Activated naive CD8-positive, alpha-beta T cell (primary cell): Measurements from ENCODE around the gene RDH14.

ENCODE experiments used
- H3K27ac Mint-ChIP-seq: one replicate; pipeline ENCODE4 v1.8.0; 2021; ENCODE audit warnings: mixed read lengths
- H3K27me3 Mint-ChIP-seq: one replicate; pipeline ENCODE4 v1.8.0; 2021; ENCODE audit warnings: mixed read lengths
- H3K36me3 Mint-ChIP-seq: one replicate; pipeline ENCODE4 v1.8.0; 2021; ENCODE audit warnings: mixed read lengths
- H3K4me1 Mint-ChIP-seq: one replicate; pipeline ENCODE4 v1.8.0; 2021; ENCODE audit warnings: low read depth, mixed read lengths
- H3K4me3 Mint-ChIP-seq: one replicate; pipeline ENCODE4 v1.8.0; 2021; ENCODE audit warnings: mild to moderate bottlenecking, mixed read lengths
- H3K9me3 Mint-ChIP-seq: one replicate; pipeline ENCODE4 v1.8.0; 2021; ENCODE audit warnings: low read depth, mixed read lengths

The RDH14 gene

DNA sequence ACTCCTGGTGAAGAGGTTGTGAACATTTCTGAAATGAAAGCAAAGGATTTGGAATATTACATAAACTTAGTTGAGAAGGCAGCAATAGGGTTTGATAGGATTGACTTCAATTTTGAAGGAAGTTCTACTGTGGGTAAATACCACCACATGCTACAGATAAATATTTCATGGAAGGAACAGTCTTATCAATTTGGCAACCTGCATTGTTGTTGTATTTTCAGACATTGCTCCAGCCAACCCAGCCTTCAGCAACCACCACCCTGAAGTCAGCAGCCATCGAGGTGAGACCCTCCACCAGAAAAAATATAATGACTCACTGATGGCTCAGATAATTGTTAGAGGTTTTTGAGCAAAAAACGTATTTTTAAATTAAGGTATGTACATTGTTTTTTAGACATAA lies 10.0 kb downstream of the RDH14 start:
- H3K4me3 Mint-ChIP-seq = no peak overlapping the region
- peaks cover 24% of the 10 kb centered on the region for H3K36me3 Mint-ChIP-seq
- H3K27me3 Mint-ChIP-seq = no peaks in the 10 kb centered on the region
- H3K4me1 Mint-ChIP-seq = peaks cover 83% of the 10 kb centered on the region
- H3K9me3 Mint-ChIP-seq = no peaks in the 10 kb centered on the region
- H3K27ac Mint-ChIP-seq = no peak overlapping the region

DNA sequence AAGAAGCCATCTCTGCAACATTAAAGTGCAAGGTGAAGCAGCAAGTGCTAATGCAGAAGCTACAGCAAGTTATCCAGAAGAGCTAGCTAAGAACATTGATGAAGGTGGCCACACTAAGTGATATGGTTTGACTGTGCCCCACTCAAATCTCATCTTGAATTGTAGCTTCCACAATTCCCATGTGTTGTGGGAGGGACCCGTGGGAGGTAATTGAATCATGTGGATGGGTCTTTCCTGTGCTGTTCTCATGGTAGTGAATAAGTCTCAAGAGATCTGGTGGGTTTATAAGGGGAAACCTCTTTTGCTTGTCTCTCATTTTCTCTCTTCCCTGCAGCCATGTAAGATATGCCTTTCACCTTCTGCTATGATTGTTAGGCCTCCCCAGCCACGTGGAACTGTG lies 11.4 kb downstream of the RDH14 start:
- Mint-ChIP-seq H3K4me1 (peaks cover 82% of the 10 kb centered on the region), H3K27me3 (no peaks in the 10 kb centered on the region), H3K9me3 (no peaks in the 10 kb centered on the region), H3K36me3 (peaks cover 15% of the 10 kb centered on the region), H3K27ac (peak overlapping the region; percentile 5), H3K4me3 (no peak overlapping the region)

DNA sequence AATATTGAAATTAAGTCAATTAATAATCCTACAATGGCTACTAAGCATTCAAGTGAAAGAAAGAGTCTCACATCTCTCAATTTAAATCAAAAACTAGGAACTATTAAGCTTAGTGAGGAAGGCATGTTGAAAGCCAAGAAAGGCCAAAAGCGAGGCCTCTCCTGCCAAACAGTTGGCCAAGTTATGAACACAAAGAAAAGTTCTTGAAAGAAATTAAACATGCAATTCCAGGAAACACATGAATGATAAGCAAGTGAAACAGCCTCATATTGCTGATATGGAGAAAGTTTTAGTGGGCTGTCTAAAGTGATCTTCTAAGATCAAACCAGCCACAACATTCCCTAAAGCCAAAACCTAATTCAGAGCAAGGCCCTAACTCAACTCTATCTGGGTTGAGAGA lies 11.8 kb downstream of the RDH14 start:
- no peak overlapping the region for H3K4me3 Mint-ChIP-seq
- no peak overlapping the region for H3K27ac Mint-ChIP-seq
- no peaks in the 10 kb centered on the region for H3K9me3 Mint-ChIP-seq
- H3K4me1 Mint-ChIP-seq = peaks cover 79% of the 10 kb centered on the region
- no peaks in the 10 kb centered on the region for H3K27me3 Mint-ChIP-seq
- H3K36me3 Mint-ChIP-seq = peaks cover 13% of the 10 kb centered on the region

DNA sequence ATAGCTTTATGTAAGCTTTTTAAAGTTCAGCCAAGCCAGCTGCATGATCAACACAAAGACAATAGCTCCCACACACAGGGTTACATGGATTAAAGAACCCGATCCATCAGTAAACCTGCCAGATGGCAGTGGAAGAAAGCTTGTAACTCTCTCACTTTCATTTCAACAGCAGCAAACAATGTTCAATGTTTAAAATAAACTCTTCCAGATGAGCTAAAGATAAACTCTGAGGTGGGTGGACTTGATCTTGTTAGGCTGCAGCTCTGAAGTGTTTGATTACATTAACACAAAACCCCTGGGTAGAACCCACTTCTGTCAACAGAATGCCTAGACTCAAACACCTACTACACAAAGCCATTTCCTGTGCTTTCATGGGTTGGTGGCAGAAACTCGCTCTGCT lies 13.9 kb downstream of the RDH14 start:
- H3K4me1 Mint-ChIP-seq = peaks cover 59% of the 10 kb centered on the region
- peaks cover 6% of the 10 kb centered on the region for H3K36me3 Mint-ChIP-seq
- H3K9me3 Mint-ChIP-seq = no peaks in the 10 kb centered on the region
- H3K4me3 Mint-ChIP-seq = no peak overlapping the region
- H3K27me3 Mint-ChIP-seq = no peaks in the 10 kb centered on the region
- H3K27ac Mint-ChIP-seq = peak overlapping the region; percentile 25

DNA sequence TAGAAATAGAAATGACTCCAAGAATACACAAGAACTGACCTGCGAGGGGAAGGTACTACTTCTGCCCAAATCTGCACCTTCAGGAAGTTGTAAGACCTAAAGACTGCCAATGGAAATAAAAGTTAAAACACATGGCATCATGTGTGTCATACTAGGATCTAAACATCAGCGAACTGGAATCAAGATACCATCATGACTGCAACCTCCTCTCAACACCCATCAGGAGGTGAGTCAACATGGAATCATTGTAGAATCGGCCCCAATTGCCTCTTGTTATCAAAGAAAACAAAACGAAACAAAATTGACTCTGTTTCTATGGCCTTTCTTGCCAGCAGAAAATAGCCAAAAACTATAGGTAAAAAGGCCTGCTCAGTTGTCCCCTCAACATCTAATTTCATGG lies 15.1 kb downstream of the RDH14 start:
- Mint-ChIP-seq H3K36me3 (peaks cover 11% of the 10 kb centered on the region), H3K4me1 (peaks cover 49% of the 10 kb centered on the region), H3K27ac (no peak overlapping the region), H3K4me3 (no peak overlapping the region), H3K9me3 (no peaks in the 10 kb centered on the region), H3K27me3 (no peaks in the 10 kb centered on the region)

DNA sequence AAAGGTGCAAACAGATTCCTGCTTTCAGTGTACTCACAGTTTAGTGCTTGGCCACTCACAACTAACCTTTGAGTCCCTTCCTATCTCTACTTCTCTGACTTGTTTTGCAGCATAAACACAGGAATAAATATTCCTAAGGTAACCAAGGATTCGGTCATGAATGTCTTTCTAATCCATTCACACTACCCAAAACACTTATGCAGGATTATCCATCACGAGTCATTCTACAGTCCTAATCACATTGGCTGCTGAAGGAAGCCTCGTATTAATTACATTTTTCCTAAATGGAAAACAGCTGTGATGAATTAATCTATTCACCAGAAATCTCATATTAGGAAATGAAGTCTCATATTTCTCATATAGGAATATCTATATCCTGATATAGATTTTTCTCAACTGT lies 16.3 kb downstream of the RDH14 start:
- H3K4me1 Mint-ChIP-seq = peaks cover 39% of the 10 kb centered on the region
- peaks cover 9% of the 10 kb centered on the region for H3K36me3 Mint-ChIP-seq
- H3K9me3 Mint-ChIP-seq = no peaks in the 10 kb centered on the region
- H3K27me3 Mint-ChIP-seq = no peaks in the 10 kb centered on the region
- no peak overlapping the region for H3K27ac Mint-ChIP-seq
- no peak overlapping the region for H3K4me3 Mint-ChIP-seq

DNA sequence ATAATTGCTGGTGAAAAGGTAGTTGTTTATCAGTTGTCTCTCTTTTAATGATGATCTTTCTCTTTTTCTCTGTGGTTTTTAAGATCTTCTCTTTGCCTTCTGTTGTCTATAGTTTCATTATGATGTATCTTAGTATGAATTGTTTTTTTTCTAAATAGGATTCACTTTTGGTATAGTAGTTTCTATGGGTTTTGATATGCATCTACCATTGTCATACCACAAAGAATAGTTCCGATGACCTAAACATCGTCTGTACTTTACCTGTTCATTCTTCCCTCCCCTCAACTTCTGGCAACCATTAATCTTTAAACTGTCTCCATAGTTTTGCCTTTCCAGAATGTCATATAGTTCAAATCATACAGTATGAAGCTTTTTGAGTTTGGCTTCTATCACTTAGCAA lies 19.6 kb downstream of the RDH14 start:
- no peaks in the 10 kb centered on the region for H3K27me3 Mint-ChIP-seq
- peaks cover 11% of the 10 kb centered on the region for H3K4me1 Mint-ChIP-seq
- H3K9me3 Mint-ChIP-seq = no peaks in the 10 kb centered on the region
- no peak overlapping the region for H3K27ac Mint-ChIP-seq
- H3K4me3 Mint-ChIP-seq = no peak overlapping the region
- H3K36me3 Mint-ChIP-seq = peaks cover 11% of the 10 kb centered on the region

DNA sequence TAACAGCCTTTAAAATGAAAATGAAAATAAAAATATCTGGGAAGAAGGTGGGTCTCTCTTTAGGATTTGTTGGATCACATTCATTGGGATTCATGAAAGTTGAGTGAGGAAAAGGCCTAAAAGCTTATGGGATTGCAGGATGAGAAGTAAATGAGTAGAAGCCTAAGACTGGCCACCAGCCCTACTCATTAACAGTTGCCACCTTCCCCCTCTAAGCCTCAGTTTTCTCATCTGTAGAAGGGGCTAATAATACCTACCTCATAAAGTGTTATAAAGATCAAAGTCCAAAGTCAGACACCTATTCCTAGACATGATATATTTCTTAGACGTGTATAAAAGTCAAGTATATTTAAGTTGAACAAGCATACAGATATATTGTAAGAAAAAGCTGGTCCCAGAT lies 23.8 kb downstream of the RDH14 start:
- Mint-ChIP-seq H3K36me3 (peaks cover 9% of the 10 kb centered on the region), H3K4me3 (no peak overlapping the region), H3K27ac (no peak overlapping the region), H3K27me3 (peaks cover 3% of the 10 kb centered on the region), H3K9me3 (no peaks in the 10 kb centered on the region), H3K4me1 (no peaks in the 10 kb centered on the region)

DNA sequence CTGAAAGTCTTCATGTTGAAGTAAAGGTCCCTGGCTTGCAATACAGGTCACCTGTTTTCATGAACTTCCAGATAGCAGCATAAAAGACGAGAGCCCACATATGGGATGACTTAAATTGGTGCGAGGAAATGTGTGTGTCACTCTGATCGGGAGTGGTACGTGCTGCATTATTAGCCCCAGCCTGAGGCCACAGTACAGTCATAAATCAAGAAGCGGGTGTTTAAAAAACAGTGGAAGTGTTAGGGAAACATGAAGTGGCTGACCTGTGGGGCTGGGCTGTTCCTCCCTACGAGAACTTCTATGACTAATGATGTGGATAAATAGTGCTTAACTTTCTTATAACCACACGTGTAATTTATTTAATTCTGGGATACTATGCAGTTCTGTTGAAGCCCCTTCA lies 24.4 kb downstream of the RDH14 start:
- H3K27ac Mint-ChIP-seq = no peak overlapping the region
- H3K36me3 Mint-ChIP-seq = peaks cover 8% of the 10 kb centered on the region
- H3K4me1 Mint-ChIP-seq = no peaks in the 10 kb centered on the region
- H3K27me3 Mint-ChIP-seq = peaks cover 3% of the 10 kb centered on the region
- H3K4me3 Mint-ChIP-seq = no peak overlapping the region
- no peaks in the 10 kb centered on the region for H3K9me3 Mint-ChIP-seq

DNA sequence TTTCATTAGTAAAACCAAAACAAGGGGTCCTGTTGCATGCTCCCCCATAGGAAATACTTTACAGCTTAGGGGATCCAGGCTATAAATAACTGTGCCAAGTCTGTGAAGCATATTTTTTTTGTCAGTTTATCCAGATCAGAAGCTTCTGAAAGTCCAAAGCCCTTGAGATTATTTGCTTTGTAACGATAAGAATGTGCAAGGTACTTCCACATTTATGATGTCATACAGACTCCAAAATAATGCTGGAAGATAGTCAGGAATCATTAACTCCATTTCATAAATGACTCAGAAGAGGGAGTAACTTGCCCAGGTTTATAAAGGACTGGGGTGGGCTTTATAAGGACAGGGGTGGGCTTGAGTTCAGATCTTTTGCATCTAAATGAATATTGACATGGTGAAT lies 29.3 kb downstream of the RDH14 start:
- Mint-ChIP-seq H3K36me3 (no peaks in the 10 kb centered on the region), H3K27me3 (peaks cover 3% of the 10 kb centered on the region), H3K4me3 (no peak overlapping the region), H3K27ac (no peak overlapping the region), H3K9me3 (no peaks in the 10 kb centered on the region), H3K4me1 (no peaks in the 10 kb centered on the region)

DNA sequence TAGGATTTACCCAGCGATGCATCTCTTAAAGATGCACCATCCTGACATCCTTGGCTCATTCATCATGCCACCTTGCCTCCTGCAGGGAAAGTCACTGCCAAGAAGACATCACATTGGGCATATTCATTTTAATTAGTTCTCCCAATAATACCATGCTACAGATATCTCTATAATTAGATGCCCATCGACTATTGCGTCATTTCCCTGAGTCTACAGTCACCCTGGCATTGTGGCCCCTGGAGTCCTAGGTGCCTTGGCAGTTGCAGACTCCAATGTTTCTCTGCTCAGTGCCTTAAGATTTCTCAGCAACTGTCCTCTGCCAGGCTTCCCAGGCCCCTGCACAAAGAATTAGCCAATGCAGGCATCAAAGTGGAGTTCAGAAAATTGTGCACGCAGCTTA lies 32.6 kb downstream of the RDH14 start:
- Mint-ChIP-seq H3K4me3 (no peak overlapping the region), H3K36me3 (no peaks in the 10 kb centered on the region), H3K4me1 (no peaks in the 10 kb centered on the region), H3K9me3 (no peaks in the 10 kb centered on the region), H3K27me3 (no peaks in the 10 kb centered on the region), H3K27ac (no peak overlapping the region)

DNA sequence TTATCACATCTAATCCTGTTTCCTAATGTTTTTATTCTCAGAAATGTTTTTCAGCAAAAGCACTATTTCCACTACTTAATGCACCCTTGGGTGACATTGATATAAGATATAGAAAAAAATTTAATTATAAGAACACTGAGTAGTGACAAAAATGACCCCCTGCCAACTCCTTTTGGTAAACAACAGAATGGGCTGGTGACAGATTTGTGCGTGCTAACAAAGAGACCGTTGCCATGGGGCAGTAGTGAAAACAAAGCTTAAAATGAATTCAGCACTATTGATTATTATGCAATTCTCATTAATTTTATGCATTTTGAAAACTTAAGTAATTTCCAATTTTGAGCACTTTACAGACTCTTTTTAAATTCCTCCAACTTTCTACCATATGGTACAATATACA lies 33.1 kb downstream of the RDH14 start:
- Mint-ChIP-seq H3K36me3 (no peaks in the 10 kb centered on the region), H3K9me3 (no peaks in the 10 kb centered on the region), H3K27me3 (no peaks in the 10 kb centered on the region), H3K4me3 (no peak overlapping the region), H3K4me1 (no peaks in the 10 kb centered on the region), H3K27ac (no peak overlapping the region)

DNA sequence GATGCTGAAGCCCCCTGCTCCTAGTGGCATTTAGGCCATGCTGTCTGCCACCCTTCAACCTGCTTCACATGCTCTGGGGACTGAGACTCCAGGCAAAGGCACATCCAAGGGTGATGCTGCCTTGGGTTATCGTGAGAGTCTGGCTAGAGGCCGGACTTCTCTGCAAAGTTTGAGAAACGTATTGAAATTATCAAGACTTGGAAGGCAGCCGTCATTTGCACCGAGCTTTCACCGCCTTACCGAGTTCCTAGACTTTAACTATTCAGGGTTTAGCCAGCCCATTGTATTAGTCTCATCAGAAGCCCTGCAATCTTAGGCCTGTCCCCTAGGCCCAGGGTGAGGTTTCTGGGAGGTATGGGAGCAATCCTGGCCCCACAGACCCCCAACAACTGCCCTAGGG lies 34.0 kb downstream of the RDH14 start:
- Mint-ChIP-seq H3K27ac (no peak overlapping the region), H3K4me3 (no peak overlapping the region), H3K27me3 (no peaks in the 10 kb centered on the region), H3K4me1 (no peaks in the 10 kb centered on the region), H3K9me3 (no peaks in the 10 kb centered on the region), H3K36me3 (no peaks in the 10 kb centered on the region)

DNA sequence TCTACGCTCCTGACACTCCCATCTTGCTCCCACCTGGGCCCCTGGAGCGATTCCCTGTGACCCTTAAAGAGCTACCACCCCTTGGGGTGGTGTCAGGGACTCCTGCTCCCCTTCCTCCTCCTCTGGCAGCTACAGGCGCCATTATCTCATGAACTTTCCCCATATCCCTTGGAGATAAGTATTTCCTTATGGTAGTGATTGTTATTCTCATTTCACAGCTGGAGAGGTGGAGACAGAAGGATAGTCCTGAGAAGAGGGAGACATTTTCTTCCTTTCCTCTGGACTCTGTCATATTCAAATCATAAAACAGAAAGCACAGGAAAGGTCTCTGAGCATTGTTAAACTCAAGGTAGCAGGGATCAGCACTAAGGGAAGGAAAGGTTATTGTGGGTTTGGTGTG lies 34.6 kb downstream of the RDH14 start:
- H3K27ac Mint-ChIP-seq = no peak overlapping the region
- H3K9me3 Mint-ChIP-seq = no peaks in the 10 kb centered on the region
- H3K36me3 Mint-ChIP-seq = no peaks in the 10 kb centered on the region
- no peaks in the 10 kb centered on the region for H3K4me1 Mint-ChIP-seq
- no peaks in the 10 kb centered on the region for H3K27me3 Mint-ChIP-seq
- H3K4me3 Mint-ChIP-seq = no peak overlapping the region

DNA sequence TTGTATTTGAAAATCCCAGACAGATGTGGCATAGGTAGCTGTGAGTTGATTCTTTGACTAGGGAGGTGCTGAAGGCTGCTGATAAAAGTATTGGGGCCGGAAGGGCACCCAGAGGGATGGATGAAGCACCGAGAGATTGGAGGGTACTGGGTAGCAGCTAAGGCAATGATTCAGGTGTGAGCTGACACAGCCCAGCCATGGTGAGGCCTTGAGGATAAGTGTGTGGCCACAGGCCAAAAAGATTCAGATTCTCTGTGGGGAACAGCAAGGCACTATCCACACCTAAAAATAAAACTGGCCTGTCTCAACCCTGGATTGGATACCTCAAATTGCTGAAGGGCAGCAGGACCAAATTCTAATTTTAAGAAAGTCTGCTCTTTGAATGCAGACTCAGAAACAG lies 35.2 kb downstream of the RDH14 start:
- no peaks in the 10 kb centered on the region for H3K36me3 Mint-ChIP-seq
- H3K4me3 Mint-ChIP-seq = no peak overlapping the region
- no peaks in the 10 kb centered on the region for H3K9me3 Mint-ChIP-seq
- H3K27ac Mint-ChIP-seq = no peak overlapping the region
- H3K27me3 Mint-ChIP-seq = no peaks in the 10 kb centered on the region
- H3K4me1 Mint-ChIP-seq = no peaks in the 10 kb centered on the region

DNA sequence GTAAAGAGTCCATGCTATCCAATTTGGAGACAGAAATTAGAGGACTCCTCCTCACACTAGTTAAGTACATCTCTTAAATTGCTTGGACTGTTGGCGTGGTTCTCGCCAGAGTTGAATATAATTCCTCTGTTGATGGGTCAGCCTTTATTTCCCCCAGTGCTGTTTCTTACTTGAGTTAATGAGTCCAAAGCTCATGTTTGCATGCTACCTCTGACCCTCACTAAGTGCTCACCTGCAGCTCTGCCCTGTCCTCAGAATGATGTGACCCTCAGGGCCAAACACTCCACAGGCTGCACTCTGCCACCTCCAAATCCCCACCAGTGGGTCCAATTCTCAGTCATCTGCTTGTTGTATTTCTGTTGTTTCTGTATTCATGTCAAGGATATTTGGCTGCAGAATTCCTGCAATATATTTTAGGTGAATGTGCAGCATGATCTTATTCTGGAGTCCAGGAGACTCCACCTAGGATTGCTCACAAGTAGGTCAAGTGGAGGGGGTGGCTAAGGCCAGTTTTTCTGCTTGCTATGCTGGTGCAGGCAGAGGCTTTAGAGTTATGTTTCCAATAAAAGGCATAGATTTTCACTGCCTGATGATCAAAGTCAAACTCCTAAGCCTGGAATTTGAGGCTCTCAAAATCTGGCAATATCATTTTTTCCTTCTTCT lies 37.8 kb downstream of the RDH14 start:
- no peaks in the 10 kb centered on the region for H3K36me3 Mint-ChIP-seq
- no peak overlapping the region for H3K27ac Mint-ChIP-seq
- no peak overlapping the region for H3K4me3 Mint-ChIP-seq
- H3K4me1 Mint-ChIP-seq = no peaks in the 10 kb centered on the region
- H3K27me3 Mint-ChIP-seq = peaks cover 8% of the 10 kb centered on the region
- no peaks in the 10 kb centered on the region for H3K9me3 Mint-ChIP-seq
